Right lobe of liver (tissue), 4 donors: Measurements from ENCODE around the gene ARHGEF7.

Experiments
- CTCF ChIP-seq, 4 donors: fragments of 200-600 bp in 3 of 4; fragments of 450-650 bp in 1 of 4; IDR thresholded peaks; one replicate each; pipeline versions ENCODE4 v1.5.1 to v1.8.0; 2016 to 2022; ENCODE audit warnings: antibody characterized with exemption in 4 of 4, mild to moderate bottlenecking in 2 of 4
- POLR2A ChIP-seq: fragments of 450-650 bp; IDR thresholded peaks from one replicate; pipeline ENCODE4 v1.6.1; 2017; ENCODE audit warnings: antibody characterized with exemption, mild to moderate bottlenecking
- donor health status: DM: no; HTN: no; CAD: no.
- donor health status: DM: no; HTN: no; CAD: no.
- donor health status: DM: no; HTN: yes; CAD: no.

- TF ChIP-seq POLR2A (no peak), CTCF (IDR thresholded peaks at IDR 0.05) (no peak)
Observed at GRCh38 chr13:111201304-111201940, 86.3 kb downstream of the ARHGEF7 start.
